Measurements from ENCODE around the gene DESI2. TPM values are rescaled to one million over a fixed set of nuclear protein-coding genes. Genes with fewer than 3 reads are reported as not detected.

The DESI2 gene
- total RNA-seq, 2 experiments from 2014 or later, result 33.8 to 37.0 TPM

- Mint-ChIP-seq H3K36me3 (no peaks in the 10 kb centered on the region), H3K27ac (no peak overlapping the region), H3K27me3 (no peaks in the 10 kb centered on the region), H3K4me1 (no peaks in the 10 kb centered on the region), H3K9me3 (no peaks in the 10 kb centered on the region), H3K4me3 (no peak overlapping the region)
- no peak for DNase-seq
Observed at GRCh38 chr1:244749230-244750016, 96.5 kb downstream of the DESI2 start.

GRCh38 chr1:244751271-244751895 is 98.5 kb downstream of the DESI2 start:
- no peak for DNase-seq
- Mint-ChIP-seq H3K4me3 (no peak overlapping the region), H3K27ac (no peak overlapping the region), H3K9me3 (no peaks in the 10 kb centered on the region), H3K27me3 (no peaks in the 10 kb centered on the region), H3K36me3 (no peaks in the 10 kb centered on the region), H3K4me1 (no peaks in the 10 kb centered on the region)

- H3K27ac Mint-ChIP-seq, result no peak overlapping the region
- no peaks in the 10 kb centered on the region for H3K4me1 Mint-ChIP-seq
- no peak overlapping the region for H3K4me3 Mint-ChIP-seq
- DNase-seq, result no peak
- no peaks in the 10 kb centered on the region for H3K27me3 Mint-ChIP-seq
- H3K9me3 Mint-ChIP-seq, result no peaks in the 10 kb centered on the region
- H3K36me3 Mint-ChIP-seq, result no peaks in the 10 kb centered on the region
Observed at GRCh38 chr1:244755673-244756072, 102.7 kb downstream of the DESI2 start.

GRCh38 chr1:244757091-244757939 is 104.4 kb downstream of the DESI2 start:
- Mint-ChIP-seq H3K36me3 (no peaks in the 10 kb centered on the region), H3K27ac (no peak overlapping the region), H3K27me3 (no peaks in the 10 kb centered on the region), H3K4me3 (no peak overlapping the region), H3K9me3 (no peaks in the 10 kb centered on the region), H3K4me1 (no peaks in the 10 kb centered on the region)
- no peak for DNase-seq

Other genes with a start within 250 kb of the DESI2 start
- gene ADSS2, start 201.2 kb upstream of the DESI2 start, total RNA-seq, result 10 to 100 TPM; 66.1 to 67.8 TPM
- under 1 TPM; 0.38 to 0.45 TPM for gene CATSPERE, start 191.9 kb upstream of the DESI2 start, total RNA-seq
- 10 to 100 TPM; 41.2 to 50.7 TPM for gene COX20, start 182.5 kb downstream of the DESI2 start, total RNA-seq
- 100 to 1,000 TPM; 639 to 651 TPM for gene HNRNPU, start 211.4 kb downstream of the DESI2 start, total RNA-seq

All from activated naive CD8-positive, alpha-beta T cell treated with anti-CD3 and anti-CD28 coated beads for 36 hours (primary cell).